Skin epidermis (tissue), 12 donors: ENCODE results near the gene PRR12.
A peak's percentile ranks its signal among the peaks of the same experiment; 100 is the strongest.

Source experiments
- H3K27ac ChIP-seq, 21 experiments: fragments of 200-600 bp; sonication (generic) in 11 of 21; one replicate each; pipeline ENCODE4 v1.5.0; 2020; ENCODE audit warnings: mild to moderate bottlenecking in 3 of 21, inconsistent platforms in 2 of 21, moderate library complexity in 2 of 21
- H3K4me3 ChIP-seq, 7 experiments: fragments of 200-600 bp; sonication (generic) in 2 of 7; one replicate each; pipeline ENCODE4 v1.5.0; 2020; ENCODE audit warnings: inconsistent platforms in 2 of 7, mild to moderate bottlenecking in 2 of 7, moderate library complexity in 1 of 7

PRR12 gene

DNA sequence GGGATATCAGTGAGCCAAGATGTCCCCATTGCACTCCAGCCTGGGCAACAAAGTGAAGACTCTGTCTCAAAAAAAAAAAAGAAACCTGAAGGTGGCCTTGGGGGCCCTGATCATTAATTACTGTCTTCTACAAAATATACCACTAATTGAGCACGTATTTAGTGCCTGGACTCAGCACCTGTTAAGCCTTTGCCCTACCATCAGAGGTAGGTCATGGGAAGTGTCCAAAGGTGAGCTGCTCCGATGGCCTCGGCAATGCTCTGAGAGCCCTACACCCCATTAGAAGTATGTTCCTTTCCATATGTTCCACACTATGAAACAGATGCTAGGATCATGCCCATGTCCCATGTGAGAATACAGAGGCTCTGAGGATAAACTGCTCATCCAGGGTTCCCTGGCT lies 31.5 kb upstream of the PRR12 start:
- Histone ChIP-seq H3K27ac (peak overlapping the region in 8 of 21 experiments; percentile 34 to 80 (median 68)), H3K4me3 (no peak overlapping the region)

DNA sequence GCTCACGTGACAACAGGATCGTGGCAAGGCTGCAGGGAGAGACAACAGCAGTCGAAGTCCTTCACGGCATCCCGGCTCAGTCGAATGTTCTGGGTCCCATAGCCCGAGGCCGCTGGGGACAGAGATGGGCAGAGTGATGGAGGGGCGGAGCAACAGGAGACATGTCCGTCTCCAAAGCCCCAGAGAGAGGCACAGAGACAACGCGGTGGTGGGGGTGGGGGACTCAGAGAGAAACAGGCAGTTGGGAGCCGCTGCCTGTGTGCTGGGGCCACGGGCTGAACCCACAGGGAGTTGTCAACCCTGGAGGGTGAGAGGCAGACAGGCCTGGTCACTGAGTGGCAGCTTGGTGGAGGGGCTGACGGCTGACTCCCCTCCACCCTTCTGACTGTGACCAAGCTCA lies 31.1 kb upstream of the PRR12 start:
- H3K27ac ChIP-seq, result peak overlapping the region in 15 of 21 experiments; percentile 1 to 80 (median 45)
- H3K4me3 ChIP-seq, result peak overlapping the region in 1 of 7 experiments; percentile 8

DNA sequence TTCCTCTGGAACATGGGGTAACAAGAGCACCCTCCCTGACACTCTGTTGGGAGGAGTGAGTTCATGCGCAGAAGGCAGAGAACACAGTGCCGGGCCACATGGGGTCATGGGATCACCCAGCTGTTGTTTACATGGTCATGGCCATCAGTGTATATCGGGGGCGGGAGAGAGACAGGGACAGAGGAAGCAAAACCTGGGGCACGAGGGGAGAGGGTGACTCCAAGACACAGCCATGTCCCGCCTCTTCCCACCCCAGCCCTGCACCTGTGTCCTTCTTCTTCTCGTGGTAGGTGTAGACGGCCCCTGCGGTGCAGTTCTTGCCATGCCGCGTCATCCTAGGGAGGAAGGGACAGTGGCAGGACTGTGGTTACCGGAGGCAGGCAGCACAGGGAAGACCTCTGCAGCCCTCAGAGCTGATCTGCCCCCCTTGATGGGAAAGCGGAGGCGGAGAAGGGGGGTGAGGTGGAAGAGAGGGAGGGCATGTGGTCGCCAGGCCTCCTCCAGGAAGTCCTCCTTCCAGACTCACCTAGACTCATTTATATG lies 30.6 kb upstream of the PRR12 start:
- peak overlapping the region in 16 of 21 experiments; percentile 1 to 80 (median 44) for H3K27ac ChIP-seq
- H3K4me3 ChIP-seq, result peak overlapping the region in 1 of 7 experiments; percentile 8

DNA sequence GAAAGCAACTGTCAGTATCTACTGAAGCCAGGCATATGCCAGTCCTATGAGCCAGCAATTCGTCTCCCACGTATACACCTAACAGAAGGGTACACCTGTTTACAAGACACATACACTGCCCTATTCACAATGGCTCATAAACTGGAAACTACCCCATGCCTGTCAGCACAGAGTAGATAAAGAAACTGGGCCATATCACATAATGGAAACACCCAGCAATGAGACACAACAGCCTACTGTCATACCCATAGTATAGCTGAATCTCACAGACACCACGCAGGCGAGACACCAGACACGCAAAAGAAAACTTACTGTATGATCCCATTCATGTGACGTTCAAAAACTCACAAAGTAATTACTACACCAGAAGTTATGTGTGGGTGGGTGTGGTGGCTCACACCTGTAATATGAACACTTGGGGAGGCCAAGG lies 26.4 kb upstream of the PRR12 start:
- Histone ChIP-seq H3K4me3 (no peak overlapping the region), H3K27ac (peak overlapping the region in 7 of 21 experiments; percentile 3 to 60 (median 42))

DNA sequence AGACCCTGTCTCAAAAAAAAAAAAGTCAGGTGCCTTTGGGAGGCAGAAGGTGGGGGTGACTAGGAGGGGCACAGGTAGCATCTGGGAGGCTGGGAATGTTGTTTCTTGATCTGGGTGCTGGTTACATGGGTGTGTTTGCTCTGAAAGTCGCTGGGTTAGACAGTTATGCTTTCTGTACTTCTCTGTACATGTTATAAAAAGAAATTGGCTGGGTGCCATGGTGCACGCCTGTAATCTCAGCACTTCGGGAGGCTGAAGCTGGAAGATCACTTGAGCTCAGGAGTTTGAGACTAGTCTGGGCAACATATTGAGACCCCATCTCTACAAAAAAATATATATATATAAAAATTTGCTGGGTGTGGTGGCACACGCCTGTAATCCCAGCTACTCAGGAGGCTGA lies 25.7 kb upstream of the PRR12 start:
- H3K27ac ChIP-seq, result peak overlapping the region in 7 of 21 experiments; percentile 3 to 60 (median 37)
- no peak overlapping the region for H3K4me3 ChIP-seq

DNA sequence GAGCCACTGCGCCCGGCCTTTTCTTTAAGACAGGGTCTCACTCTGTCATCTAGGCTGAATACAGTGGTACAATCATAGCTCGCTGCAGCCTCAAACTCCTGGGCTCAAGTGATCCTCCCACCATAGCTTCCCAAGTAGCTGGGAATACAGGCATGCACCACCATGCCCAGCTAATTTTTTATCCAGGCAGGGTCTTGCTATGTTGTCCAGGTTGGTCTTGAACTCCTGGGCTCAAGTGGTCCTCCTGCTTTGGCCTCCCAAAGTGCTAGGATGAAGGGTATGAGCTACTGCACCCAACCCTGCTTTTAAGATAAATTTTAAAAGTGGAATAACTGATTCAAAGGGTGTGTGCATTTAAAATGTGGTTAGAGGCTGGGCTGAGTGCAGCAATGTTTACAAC lies 24.7 kb upstream of the PRR12 start:
- Histone ChIP-seq H3K27ac (peak overlapping the region in 7 of 21 experiments; percentile 1 to 59 (median 41)), H3K4me3 (no peak overlapping the region)

DNA sequence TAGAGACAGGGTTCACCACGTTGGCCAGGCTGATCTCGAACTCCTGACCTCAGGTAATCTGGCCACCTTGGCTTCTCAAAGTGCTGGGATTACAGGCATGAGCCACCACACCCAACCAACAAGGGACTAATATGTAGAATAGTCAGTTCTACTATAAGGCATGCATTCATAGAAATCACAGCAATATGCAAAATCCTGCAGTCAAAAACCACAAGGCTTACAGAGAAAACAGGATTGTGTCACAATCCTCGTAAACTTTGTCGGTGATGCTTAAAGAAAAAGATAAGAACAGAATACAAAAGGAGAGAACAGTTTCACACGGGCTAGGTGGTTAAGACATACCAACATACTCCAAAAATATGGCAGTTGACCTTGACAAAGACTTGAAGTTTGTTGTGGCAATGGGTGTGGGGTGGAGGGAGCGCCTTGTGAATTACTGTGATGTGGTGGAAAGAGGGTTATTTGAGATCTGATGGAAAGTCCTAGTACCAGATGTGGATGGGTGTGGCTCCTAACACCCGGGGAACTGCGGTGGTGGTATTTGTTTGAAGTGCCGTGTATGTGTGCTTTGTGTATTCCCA lies 23.0 kb upstream of the PRR12 start:
- peak overlapping the region in 12 of 21 experiments; percentile 5 to 79 (median 53) for H3K27ac ChIP-seq

DNA sequence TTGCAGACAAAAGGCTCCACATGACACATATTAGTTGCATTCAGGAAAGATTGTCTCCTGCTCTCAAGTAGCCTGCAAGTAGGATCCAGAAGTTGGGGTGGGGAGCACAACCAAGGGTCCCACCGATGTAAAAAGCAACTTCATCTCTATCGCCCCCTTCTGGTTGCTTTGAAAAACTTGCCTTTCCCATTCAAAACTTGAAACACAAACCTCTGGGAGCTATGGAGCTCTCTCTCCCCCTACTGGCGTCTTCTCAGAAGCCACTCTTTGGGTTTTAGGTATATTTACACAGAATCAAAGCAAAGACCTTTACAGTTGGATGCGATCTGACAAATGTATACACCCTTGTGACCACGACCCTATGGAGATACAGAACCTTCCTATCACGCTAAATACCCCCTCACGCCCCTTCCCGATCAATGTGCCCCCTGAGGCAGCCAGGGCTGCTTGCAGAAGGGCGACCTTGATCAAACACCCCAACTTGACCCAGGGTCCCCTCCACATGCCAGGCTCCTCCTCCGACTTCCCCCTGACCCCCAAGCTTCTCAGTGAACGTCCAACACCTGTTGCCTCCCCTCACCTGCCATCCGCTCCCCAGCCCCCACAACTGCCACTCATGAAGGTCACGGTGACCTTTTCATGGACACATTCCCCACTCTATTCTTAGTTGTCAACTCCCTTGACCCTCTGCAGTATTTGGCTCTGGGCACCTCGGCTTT lies 20.7 kb upstream of the PRR12 start:
- peak overlapping the region in 5 of 21 experiments; percentile 7 to 64 (median 42) for H3K27ac ChIP-seq

More for the DNA sequence above, 23.0 kb upstream of the PRR12 start:
- H3K4me3 ChIP-seq, result no peak overlapping the region

DNA sequence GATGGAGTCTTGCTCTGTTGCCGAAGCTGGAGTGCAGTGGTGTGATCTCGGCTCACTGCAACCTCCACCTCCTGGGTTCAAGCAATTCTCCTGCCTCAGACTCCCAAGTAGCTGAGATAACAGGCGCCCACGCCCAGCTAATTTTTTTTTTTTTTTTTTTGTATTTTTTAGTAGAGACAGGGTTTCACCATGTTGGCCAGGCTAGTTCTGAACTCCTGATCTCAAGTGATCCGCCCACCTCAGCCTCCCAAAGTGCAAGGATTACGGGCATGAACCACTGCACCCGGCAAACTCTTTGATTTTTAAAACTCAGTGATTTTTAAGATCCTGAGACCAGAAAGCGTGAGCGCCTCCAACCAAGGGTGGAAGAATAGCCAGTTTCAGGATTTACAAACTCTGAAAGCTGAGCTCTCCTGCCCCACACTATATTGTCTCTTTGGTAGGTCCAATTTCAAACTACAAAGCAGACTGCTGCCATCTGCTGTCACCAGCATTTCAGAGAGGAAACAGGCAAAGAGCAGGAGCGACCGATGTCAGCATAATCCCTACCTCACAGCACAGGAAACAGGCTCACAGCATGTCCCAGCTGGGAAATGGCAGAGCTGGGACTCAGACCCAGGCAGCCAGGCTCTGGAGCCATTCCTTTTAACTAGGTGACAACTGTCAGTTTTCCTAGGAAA lies 19.8 kb upstream of the PRR12 start:
- Histone ChIP-seq H3K4me3 (no peak overlapping the region), H3K27ac (peak overlapping the region in 3 of 21 experiments; percentile 11 to 64 (median 36))

More for the DNA sequence above, 20.7 kb upstream of the PRR12 start:
- H3K4me3 ChIP-seq, result no peak overlapping the region

DNA sequence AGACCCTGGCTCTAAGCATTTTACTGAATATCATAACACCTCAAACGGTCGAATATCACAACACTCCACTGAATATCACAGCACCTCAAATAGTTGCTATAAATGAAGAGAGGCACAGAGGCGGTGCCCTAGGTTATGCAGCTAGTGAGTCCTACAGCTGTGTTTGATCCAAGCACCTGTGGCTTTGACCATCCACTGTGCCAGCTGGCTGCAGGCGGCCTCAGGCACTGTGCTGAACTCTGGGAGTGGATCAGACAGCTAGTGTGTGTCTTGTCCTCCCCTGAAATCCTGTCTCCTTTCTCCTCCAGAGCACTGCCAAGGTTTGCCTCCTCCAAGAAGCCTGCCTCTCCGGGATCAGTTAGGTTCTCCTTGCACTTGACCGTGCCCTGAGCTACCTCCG lies 18.0 kb upstream of the PRR12 start:
- Histone ChIP-seq H3K27ac (no peak overlapping the region), H3K4me3 (no peak overlapping the region)

DNA sequence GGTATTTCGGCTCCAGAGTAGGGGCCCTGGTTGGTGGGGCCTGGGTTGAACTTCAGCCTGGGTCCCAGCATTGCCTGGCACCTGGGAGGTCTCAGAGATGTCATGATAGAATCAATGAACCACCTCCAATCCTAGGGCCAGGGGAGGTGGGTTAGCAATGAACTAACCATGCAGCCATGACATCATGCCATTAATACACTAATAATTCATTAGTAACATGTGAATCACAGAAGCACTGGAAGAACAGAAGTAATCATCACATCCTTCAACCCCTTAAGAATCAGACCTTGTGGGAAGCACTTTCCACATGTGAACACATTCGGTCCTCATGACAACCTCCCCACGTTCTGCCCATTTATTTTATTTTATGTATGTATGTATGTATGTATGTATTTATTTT lies 17.6 kb upstream of the PRR12 start:
- Histone ChIP-seq H3K4me3 (no peak overlapping the region), H3K27ac (no peak overlapping the region)

DNA sequence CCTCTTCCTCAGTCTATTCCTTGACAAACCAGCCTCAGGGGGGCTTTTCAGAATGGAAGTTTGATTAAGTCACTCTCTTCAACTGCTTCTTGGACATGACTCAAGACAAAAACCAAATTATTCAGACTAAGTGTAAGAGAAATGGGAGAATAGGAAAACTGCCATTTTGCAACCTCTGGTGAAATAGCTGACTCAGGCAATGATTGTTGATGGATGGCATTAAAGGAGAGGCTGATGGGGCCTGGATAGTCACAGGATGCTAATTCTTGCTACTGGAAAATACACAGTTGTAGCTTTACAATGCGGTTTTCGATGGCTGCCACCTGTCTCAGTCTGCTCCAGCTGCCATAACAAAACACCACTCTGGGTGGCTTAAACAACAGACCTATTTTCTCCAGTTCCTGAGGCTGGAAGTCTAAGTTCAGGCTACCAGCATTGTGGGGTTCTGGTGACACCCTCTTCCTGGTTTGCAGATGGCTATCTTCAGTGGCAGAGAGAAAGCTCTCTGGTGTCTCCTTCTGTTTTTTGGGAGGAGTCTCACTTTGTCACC lies 16.7 kb upstream of the PRR12 start:
- Histone ChIP-seq H3K4me3 (no peak overlapping the region), H3K27ac (no peak overlapping the region)

DNA sequence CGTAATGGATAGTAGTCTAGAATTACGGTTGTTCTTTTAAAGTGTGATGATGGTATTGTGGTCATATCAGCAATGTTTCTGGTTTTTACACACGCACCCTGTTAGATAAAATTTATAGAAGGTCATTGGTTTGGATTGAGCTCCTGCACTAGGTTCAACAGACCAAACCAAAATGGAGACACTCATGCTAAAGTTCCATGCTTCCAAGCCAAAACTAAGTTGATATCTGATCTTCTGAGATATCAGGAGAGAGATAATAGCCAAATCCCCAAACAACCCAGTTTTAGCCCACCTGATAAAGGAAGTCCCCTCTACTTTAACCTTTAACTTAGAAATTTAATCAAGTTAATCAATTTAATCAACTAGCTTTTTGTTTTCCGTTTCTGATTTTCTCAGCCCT lies 11.8 kb upstream of the PRR12 start:
- H3K4me3 ChIP-seq, result peak overlapping the region in 2 of 7 experiments; percentile 54 to 68
- peak overlapping the region in 1 of 21 experiments; percentile 73 for H3K27ac ChIP-seq

DNA sequence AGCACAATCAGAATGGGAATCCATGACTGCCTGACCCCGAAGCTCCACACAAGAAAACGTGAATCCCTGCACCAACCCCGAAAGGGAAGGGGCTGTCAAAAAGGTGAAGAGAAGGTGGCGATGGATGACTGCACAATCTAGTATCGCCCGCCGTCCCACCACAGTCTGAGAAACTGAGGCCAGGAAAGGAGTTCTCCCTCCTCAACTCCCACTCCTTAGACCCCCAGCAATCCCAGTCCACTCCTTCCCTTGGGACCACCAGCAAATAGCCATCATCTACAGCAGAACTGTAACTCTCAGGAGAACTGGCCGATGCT lies 11.1 kb upstream of the PRR12 start:
- H3K27ac ChIP-seq, result peak overlapping the region in 20 of 21 experiments; percentile 71 to 92 (median 82)
- H3K4me3 ChIP-seq, result peak overlapping the region; percentile 54 to 71 (median 61)

DNA sequence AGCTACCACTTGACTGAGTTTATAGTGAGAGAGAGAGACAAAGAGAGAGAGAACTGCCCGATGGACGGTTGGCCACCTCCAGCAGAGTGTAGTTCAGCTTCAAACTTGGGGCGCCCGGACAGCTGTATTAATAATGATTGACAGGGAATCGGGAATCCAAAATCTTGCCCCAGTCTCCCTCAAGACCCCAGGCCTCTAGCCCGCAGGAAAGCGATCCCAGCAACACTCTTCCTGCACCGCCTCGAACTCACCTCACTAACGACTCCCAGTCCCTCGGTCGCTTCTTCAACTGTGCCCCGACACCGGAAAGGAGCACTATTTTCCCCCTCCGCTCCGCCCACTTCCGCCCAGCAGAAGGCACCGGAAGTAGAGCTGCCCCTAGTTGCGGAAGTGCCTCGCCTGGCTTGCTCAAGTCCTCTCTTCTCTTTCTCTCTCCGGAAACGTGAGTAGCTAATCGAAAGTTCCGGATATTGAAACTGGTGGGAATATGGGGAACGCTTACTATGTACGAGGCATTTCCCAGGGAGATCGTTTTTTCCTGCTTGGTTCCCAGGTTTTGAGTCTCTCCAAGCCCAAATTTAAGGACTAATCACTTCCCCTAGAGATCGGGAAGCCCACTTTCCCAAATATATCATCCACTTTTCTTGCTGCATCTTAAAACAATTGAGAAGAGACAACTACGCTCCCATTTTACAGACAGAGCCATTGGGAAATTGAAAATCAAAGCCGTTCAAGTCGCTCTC lies 10.5 kb upstream of the PRR12 start, which contains the start of gene NOSIP:
Gene NOSIP, minus strand, starts transcription at position 293 of the 743 bp plus-strand sequence. CDS start 19,865 bp downstream, outside the sequence.
- H3K27ac ChIP-seq, result peak within 1 kb of the TSS in 20 of 21 experiments; percentile 71 to 92 (median 82)
- H3K4me3 ChIP-seq, result peak within 1 kb of the TSS; percentile 54 to 71 (median 61)

DNA sequence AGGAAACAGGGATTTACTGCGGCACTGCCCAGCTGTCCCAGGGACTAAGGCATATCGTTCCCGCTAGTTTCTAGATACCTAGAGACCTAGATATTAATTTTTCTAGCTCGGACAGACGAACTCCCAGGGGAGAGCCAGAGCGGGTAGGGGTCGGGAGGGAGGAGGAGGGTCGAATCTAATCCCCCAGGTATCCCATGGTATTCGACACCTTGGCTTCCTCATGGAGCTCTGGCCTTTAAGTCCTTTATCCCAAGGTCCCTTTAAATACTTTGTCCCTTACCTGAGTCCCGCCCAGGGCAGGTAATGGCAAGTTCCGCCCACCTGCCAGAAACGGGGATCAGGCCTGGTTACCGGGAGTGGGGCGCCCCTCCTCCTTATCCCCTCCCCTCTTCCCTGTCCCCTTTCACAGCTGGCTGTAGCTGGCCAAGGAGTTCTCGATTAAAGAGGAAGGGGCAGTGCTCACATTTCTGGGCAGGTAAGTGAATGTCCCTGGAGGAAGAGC lies 9.9 kb upstream of the PRR12 start, which contains the start of gene PRRG2:
Gene PRRG2, plus strand, starts transcription at position 310 of the 502 bp plus-strand sequence. CDS start 1,904 bp downstream, outside the sequence.
- Histone ChIP-seq H3K4me3 (peak within 1 kb of the TSS; percentile 54 to 71 (median 61)), H3K27ac (peak within 1 kb of the TSS in 20 of 21 experiments; percentile 71 to 92 (median 82))

DNA sequence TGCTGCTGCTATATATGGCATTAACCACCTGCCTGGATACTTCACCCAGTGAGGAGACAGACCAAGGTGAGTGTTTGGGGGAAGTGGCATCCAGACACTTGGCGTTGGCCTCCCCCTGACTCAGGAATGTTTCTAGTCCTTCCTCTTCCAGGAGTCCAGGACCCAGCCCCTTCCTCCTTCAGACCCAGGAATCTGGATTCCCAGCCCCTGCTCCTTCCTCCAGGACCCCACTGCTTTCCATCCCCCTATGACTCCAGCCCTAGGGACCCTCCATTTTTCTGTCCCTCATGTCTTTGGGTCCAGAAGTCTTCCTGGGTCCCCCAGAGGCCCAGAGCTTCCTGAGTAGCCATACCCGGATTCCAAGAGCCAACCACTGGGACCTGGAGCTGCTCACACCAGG lies 7.7 kb upstream of the PRR12 start:
- no peak overlapping the region for H3K4me3 ChIP-seq
- no peak overlapping the region for H3K27ac ChIP-seq

DNA sequence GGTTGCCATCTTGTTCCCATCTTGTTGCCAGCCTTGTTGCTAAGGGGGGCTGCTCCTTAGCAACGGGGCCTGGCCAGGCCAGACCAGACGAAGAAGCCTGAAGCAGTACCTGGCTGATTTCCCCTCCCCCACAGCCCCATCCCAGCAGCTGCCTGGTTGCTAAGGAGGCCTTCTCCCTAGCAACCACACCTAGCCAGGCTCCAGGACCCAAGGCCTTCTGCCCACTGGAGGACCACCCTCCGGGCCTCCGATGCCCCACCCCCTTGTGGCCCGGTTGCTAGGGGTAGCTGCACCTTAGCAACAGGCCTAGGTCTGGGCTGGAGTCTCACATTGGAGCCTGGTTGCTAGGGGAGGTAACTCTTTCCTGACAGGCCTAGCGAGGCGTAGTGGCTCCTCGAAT lies 6.0 kb upstream of the PRR12 start:
- H3K27ac ChIP-seq, result no peak overlapping the region
- H3K4me3 ChIP-seq, result no peak overlapping the region

DNA sequence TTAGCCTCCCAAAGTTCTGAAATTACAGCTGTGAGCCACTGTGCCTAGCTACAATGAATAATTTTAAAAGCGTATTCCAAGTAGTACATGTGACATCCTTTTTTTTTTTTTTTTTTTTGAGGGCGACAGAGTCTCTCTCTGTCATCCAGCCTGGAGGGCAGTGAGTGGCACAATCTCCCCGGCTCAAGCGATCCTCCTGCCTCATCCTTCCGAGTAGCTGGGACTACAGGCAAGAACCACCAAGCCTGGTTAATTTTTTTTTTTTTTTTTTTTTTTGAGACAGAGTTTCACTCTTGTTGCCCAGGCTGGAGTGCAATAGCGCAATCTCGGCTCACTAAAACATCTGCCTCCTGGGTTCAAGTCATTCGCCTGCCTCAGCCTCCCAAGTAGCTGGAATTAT lies 3.8 kb upstream of the PRR12 start:
- Histone ChIP-seq H3K27ac (no peak overlapping the region), H3K4me3 (no peak overlapping the region)
